Measurements from ENCODE around the gene LY6G5B. TPM values are rescaled to one million over a fixed set of nuclear protein-coding genes. Genes with fewer than 3 reads are reported as not detected.

LY6G5B gene
- total and polyA plus RNA-seq, 2 donors (not counting 1 experiment from before 2014, with no cell fraction given) = 28.4 to 44.2 TPM

DNA sequence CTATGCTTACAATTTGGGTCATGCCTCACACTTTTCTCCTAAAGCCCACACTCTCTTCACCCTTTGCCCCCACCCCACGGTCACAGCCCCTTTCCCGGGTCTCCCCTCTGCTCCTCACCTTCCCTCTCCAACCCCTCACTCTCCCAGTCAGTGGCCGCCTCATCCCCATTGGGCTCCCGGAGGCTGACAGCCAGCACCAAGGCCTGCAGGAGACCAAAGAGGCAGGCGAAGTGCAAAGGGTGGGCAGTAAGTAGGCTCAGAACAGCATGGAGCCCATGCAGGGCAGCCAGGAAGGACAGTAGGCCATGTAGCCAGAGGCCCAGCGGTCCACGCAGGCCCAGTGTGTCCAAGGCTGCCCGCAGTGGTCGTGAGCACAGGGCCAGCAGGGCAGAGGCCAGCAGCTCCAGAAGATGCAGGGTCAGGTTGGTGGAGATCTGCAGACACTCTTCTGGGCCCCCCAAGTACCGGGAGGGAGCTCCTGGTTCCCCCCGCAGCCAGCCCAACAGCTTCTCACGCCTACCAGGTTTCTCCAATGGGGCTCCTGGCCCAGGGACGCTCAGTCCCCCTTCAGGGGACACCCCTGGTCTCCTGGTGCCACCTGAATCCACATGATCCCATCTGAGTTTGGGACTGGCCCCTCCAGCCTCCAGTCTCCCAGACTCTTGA lies 10.7 kb upstream of the LY6G5B start:
- Histone ChIP-seq H3K9me3 (ENCODE audit: control extremely low read depth in 1 of 3, control insufficient read depth in 2 of 3, insufficient read depth in 1 of 3, low read length in 2 of 3) (no peaks in the 10 kb centered on the region), H3K36me3 (replicated peaks in 1 of 2; ENCODE audit: control extremely low read depth in 1 of 2, control insufficient read depth in 1 of 2, extremely low read depth in 1 of 2, insufficient read depth in 2 of 2, low read length in 1 of 2) (peaks cover 0 to 45% of the 10 kb centered on the region in 2 experiments), H3K4me3 (ENCODE audit: control extremely low read depth in 1 of 5, extremely low read depth in 1 of 5, insufficient read depth in 1 of 5, low read depth in 2 of 5, low read length in 4 of 5) (peak overlapping the region in 4 of 5 experiments; percentile 63 to 98 (median 90)), H4K20me1 (ENCODE audit: control insufficient read depth, insufficient read depth, low read length, poor library complexity, severe bottlenecking) (peaks cover 24% of the 10 kb centered on the region), H3K9ac (ENCODE audit: low read length) (peak overlapping the region; percentile 87), H2AFZ (ENCODE audit: insufficient read depth, low read depth, low read length, poor library complexity, severe bottlenecking) (no peak overlapping the region), H3K4me2 (replicated peaks; ENCODE audit: low read depth, low read length, poor library complexity, severe bottlenecking) (peak overlapping the region; percentile 88), H3K27ac (ENCODE audit: low read length in 2 of 2) (peak overlapping the region; percentile 50 to 77), H3K27me3 (replicated peaks in 1 of 4; ENCODE audit: control extremely low read depth in 1 of 4, control insufficient read depth in 3 of 4, insufficient read depth in 4 of 4, low read length in 3 of 4) (no peaks in the 10 kb centered on the region), H3K79me2 (ENCODE audit: control insufficient read depth, insufficient read depth, low read length) (peaks cover 95% of the 10 kb centered on the region), H3K4me1 (ENCODE audit: control insufficient read depth in 2 of 2, insufficient read depth in 2 of 2, low read length in 2 of 2) (peaks cover 38 to 55% of the 10 kb centered on the region in 2 donors)
- Mint-ChIP-seq H3K27me3 (no peaks in the 10 kb centered on the region), H3K27ac (peak overlapping the region; percentile 89), H3K9me3 (ENCODE audit: insufficient read depth) (no peaks in the 10 kb centered on the region), H3K4me1 (peaks cover 62% of the 10 kb centered on the region), H3K4me3 (peak overlapping the region; percentile 94)
- CTCF ChIA-PET = no interaction called here
- intact Hi-C loops (cut with micrococcal nuclease) = loop anchor here (10.0 kb wide), 1 partner anchor 1444 kb away; the partner anchor contains the start of gene TRIM26
- no peak for TF ChIP-seq EZH2 (IDR thresholded peaks at IDR 0.05; ENCODE audit: borderline replicate concordance, insufficient read depth, low read depth, low read length, poor library complexity, severe bottlenecking)
- no peak for TF ChIP-seq CTCF (IDR thresholded peaks at IDR 0.05)
- WGBS (ENCODE audit: insufficient coverage) = 94% methylated on average over 13 of the region's 13 CpGs
- DNase-seq (no peak), ATAC-seq (ENCODE audit: low read depth) (no peak)
- POLR2A ChIA-PET = interaction anchor here (0.6 to 1.0 kb wide), 2 partner anchors 82 to 1044 kb away, joined by 3 to 7 read pairs; no protein-coding TSS in a partner anchor
